NCI-H2227 (cell line): ENCODE measurements around the gene HSD3B1.

Experiments used
- DNase-seq: peaks from one replicate; lab custom pipeline; 2025; ENCODE audit not compliant: unreplicated experiment; lab: John Stamatoyannopoulos, UW

The HSD3B1 gene

GRCh38 chr1:119506941-119507340 lies at the start of gene HSD3B1:
Gene HSD3B1 (plus strand): TSS chr1:119507210. CDS start chr1:119507477, 267 bp downstream.
- no peak for DNase-seq

- no peak for DNase-seq
Observed at GRCh38 chr1:119462964-119463363, 44.0 kb upstream of the HSD3B1 start.

GRCh38 chr1:119463569-119463968 lies 43.4 kb upstream of the HSD3B1 start:
- no peak for DNase-seq

- no peak for DNase-seq
Observed at GRCh38 chr1:119466445-119466844, 40.6 kb upstream of the HSD3B1 start.

GRCh38 chr1:119467219-119467618 lies 39.8 kb upstream of the HSD3B1 start:
- no peak for DNase-seq

GRCh38 chr1:119467857-119468668 lies 38.9 kb upstream of the HSD3B1 start:
- no peak for DNase-seq

- DNase-seq = no peak
Observed at GRCh38 chr1:119469741-119470140, 37.3 kb upstream of the HSD3B1 start.

GRCh38 chr1:119470377-119470776 lies 36.6 kb upstream of the HSD3B1 start:
- no peak for DNase-seq

GRCh38 chr1:119470958-119471357 lies 36.1 kb upstream of the HSD3B1 start:
- DNase-seq = no peak

GRCh38 chr1:119471566-119471965 lies 35.4 kb upstream of the HSD3B1 start:
- no peak for DNase-seq

GRCh38 chr1:119472080-119472818 lies 34.8 kb upstream of the HSD3B1 start:
- no peak for DNase-seq

GRCh38 chr1:119472819-119473175 lies 34.2 kb upstream of the HSD3B1 start:
- DNase-seq = no peak

GRCh38 chr1:119475866-119476439 lies 31.1 kb upstream of the HSD3B1 start:
- DNase-seq = peak; percentile 72

- no peak for DNase-seq
Observed at GRCh38 chr1:119477710-119478109, 29.3 kb upstream of the HSD3B1 start.

GRCh38 chr1:119480175-119480574 lies 26.8 kb upstream of the HSD3B1 start:
- no peak for DNase-seq

- DNase-seq = no peak
Observed at GRCh38 chr1:119481951-119482350, 25.1 kb upstream of the HSD3B1 start.

GRCh38 chr1:119482517-119483425 lies 24.2 kb upstream of the HSD3B1 start:
- no peak for DNase-seq

- no peak for DNase-seq
Observed at GRCh38 chr1:119483441-119484200, 23.4 kb upstream of the HSD3B1 start.

GRCh38 chr1:119485201-119485600 lies 21.8 kb upstream of the HSD3B1 start:
- no peak for DNase-seq

GRCh38 chr1:119488216-119488615 lies 18.8 kb upstream of the HSD3B1 start:
- no peak for DNase-seq
